ENCODE results near the gene SESN1.
A peak's percentile ranks its signal among the peaks of the same experiment; 100 is the strongest.

The SESN1 gene

DNA sequence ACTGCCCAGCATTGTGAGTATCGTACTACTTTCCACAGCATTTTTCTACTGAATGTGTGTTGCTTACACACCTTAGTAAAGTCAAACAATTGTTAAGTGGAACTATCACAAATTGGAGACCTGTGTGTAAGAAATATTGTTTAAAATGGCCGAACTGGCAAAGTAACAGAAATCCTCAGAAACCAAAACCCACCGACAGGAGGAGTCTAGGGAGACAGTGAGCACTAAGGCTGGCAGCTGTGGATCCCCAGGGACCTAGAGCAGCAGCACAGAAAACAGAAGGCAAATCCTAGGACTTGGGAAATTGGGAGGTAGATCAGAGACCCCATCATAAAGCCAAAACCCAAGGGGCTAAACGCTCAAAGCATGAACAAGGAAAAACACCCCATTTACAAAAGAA is 69.9 kb downstream of the SESN1 start:
- DNase-seq = no peak

DNA sequence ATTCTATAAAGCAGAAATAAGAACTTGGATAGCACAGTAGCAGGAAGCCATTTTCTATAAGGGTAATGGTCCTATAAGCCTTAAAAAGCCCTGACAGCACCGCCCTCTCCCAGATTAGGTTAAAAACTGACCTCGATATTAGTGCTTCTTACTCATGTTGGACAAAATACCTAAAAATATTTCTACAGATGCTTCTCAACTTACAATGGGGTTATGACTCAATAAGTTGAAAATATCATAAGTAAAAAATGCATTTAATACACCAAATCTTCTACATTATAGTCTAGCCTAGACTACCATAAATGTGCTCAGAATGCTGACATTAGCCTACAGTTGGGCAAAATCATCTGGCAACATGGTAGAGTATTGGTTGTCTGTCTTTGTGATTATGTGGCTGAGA is 70.3 kb downstream of the SESN1 start:
- no peak for DNase-seq

DNA sequence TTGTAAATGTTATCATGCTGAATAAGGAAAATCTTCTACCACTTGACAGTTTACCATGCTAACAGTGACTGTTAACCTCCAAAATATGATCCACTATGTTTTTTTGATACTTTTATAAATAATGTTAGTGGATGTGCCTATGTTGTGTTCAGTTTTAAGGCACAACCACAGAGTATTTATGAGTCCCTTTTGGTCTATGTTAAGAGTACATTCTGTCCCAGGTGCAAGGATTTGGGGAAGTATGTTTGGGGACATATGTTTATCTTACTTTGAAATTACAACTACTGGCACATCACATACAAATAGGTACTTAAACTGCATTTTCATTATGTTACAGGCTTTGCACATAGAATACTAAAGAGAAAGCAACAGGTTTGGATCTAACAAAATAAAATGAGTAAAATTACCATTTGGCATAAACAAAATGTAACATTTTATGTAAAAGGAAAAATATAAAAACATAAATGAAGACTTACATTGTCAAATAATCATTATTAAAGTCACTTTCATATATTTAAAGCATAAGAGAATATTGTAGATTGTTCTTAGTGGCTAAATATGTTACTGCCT is 71.2 kb downstream of the SESN1 start:
- no peak for DNase-seq

DNA sequence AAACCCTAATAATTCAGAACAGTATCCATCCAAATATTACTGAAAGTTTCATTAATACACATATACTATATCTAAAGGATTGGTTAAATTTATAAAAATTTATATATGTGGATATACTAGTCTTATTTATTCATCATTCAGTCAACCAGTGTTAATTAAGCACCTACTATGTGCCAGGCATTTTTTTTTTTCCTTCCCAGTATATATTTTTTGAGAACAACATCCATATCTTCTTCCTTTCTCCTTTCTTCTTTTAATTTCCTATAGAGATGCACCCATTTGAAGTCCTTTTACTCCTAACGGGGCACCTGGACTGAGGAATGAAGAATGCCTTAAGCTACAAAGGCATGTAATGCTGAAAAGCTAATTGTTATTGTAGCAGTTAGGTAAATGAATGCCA is 72.8 kb downstream of the SESN1 start:
- DNase-seq = no peak

DNA sequence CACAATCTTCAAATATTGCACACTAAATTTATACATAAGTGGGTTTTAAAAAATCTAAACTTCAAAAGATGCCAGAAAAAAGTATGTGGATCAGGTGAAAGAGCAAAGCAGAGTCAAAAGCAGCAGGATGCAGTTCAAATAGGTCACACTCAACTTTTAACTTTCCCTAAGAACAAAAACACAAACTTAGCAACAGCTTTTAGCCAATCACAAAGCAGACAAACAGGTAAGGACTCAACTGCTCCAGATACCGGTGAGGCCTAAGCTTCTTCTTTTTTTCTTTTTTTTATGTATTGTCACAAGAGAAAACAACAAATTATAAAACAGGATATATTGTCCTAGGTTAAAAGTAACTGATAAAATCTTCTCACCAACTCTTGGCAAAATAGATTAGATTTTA is 74.7 kb downstream of the SESN1 start:
- DNase-seq = no peak

DNA sequence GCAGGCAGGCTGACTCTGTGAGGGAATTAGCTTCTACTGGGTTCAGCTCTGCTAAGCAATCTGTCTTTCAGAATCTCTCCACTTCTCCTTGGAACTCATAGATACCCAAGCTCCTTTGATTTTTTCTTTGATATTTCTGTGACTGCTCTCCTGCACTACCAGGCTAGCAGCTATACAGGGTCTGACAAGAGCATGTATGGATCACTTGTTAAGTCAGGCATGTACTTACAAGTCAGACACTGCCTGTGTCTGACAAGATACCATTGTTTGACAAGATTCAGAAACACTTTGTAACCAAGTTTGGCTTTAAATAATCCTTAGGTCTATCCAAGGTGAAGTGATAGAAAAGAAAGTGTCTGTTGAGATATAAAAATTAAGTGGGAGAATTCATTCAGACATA is 79.5 kb downstream of the SESN1 start:
- DNase-seq = no peak

DNA sequence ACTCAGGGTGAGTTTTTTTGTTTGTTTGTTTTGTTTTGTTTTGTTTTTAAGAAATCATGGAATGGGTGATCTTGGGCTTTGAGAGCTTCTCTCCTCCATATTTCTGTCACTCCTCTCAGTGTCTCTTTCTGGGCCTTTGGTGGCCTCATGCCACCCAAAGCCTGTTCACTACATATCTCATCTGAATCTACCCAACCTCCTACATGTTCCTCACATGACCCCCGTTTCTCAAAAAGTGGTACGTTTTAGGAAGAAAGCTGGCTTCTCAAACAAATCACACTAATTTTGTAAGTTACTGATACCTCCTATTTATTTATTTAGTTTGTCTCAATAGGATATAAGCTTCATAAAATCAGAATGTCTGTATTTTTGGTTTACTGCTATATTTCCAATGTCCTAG is 80.0 kb downstream of the SESN1 start:
- no peak for DNase-seq

DNA sequence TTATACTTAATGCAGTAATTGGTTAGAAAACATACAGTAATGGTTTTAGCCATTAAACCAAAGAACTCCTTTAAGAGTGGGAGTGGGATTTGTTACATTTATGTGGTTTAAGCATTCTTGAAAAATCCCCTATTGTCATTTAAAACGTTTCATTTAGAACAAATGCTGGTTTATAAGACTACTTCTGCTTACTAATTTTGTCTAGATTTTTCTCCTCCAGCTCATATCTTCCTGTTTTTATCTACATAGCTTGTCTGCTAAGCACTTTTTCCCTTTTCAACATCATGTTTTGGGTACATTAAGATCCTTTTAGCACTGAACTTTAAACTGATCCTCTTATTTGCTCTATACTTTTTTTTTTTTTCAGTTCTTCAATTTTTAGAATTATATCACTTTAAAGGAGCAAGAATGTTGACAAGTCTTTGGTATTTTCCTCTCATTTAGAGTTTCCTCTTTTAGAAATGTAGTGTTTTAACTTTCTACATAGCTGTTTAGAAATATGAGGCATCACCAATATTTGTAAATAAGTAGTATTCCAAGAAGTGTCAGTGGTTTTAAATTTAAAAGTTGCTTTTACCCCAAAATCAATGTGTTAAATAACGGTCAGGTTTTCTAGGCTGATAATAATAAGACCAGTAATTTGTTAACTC is 80.9 kb downstream of the SESN1 start:
- DNase-seq = no peak

DNA sequence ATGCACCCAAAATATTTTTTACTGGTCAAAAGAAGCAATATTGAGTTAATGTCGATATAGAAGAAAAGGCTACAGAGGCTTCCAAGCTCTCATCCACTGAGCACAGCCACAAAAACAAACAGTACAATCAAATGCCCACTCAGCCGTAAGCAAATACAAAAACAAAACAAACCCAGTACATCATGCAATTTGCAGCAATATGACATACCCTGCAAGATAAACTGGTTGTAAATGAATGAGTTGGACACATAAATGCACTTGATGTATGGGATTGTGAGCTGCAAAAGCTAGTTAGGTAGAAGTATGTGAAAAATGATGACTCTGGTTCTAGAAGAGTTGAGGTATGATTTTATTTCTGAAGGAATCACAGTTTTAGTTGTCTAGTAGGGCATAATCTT is 83.9 kb downstream of the SESN1 start:
- DNase-seq = peak; percentile 31

DNA sequence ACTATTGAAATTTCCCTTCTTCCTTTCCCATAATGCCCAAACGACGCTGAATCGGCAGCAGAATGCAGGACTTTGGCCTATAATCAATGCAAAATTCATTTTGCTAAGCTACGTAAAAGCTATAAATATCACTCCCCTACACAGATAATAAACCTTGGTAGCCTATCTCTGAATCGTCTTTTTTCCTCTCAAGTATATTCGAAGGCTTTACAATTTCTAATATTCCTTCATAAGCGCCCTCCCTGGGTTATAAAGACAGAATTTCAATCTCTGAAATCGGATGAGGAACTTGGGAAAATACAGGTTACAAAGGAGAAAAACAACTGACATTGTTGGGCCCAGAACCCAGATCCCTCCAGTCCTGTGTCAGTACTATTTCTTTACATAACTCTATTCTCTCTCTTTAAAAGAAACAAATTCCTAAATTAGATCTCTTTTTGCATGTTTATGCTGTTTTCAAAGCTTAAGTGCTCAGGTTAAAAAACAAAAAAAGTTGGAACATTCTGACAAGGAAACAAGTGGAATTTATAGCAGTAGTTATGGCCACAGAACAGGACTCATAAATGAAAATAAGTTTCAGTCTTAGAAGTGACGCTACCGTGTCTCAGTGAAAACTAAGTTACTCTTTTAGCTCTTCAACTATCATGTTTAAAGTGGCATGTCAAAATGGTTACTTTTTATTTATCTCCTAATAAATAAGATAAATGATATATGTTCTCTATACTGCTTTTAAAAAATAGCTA is 84.5 kb downstream of the SESN1 start:
- no peak for DNase-seq

DNA sequence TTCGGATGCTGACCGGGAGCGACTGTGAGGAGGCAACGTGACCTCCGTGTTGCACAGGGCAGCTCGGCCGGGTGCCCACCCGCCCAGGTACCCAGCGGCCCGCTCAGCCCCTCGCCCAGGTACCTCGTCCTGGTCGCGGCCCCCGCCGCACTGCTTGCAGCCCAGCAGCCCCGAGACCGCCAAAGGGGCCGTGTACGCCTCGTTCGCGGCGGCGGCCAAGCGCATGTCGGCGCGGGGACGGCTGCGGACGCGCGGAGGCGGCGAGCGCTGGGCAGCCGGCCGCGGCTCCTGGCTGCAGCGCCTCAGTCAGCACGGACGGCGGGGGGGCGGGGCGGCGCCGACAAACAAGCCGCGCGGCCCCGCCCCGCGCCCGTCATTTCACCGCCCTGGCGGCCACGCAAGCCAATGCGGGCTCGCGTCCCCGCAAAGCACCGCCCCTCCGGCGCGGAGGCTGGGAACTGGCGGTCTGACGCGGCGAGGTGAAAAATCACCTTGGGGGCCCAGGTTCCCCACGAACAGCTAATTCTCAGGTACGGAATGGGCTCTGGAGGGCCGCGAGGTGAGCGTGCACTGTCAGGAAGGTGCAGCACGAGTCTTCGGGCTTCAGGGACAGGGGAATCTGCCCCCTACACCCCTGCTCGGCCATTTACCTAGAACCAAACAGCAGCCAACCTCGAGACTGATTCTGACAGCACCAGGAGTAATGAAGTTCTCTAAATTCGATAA is 85.2 kb downstream of the SESN1 start:
- DNase-seq = peak; percentile 85

DNA sequence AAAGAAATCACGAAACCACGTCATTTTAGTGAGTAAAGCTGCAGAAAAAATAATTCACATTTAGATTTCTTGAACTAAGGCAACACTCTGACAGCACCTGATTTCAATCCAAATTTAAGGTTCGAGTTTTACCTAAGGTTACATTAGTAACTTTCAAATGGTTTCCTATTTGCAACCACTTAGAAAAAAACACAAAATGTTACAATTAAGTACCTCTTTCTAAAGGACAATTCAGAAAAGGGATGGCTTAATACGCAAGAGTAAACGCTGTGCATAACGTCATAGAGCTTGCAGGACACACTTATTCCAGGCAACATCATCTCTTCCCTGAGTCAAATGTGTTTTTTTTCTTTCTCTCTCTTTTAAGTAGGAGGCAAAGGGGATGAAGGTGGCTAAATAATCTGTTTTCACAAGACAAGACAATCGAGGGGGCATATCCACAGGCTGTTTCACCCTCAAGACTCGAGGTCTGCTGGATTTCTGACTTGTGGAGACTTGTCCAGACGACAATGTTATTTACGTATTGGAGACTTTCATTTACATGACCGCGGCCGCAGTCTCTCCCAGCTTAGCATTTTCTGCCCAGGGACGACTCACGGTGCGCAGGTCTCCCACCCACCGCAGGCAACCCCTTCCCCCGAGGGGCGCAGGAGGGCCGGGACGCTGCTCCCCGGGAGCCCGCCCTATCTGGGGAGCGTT is 86.0 kb downstream of the SESN1 start:
- peak; percentile 90 for DNase-seq

DNA sequence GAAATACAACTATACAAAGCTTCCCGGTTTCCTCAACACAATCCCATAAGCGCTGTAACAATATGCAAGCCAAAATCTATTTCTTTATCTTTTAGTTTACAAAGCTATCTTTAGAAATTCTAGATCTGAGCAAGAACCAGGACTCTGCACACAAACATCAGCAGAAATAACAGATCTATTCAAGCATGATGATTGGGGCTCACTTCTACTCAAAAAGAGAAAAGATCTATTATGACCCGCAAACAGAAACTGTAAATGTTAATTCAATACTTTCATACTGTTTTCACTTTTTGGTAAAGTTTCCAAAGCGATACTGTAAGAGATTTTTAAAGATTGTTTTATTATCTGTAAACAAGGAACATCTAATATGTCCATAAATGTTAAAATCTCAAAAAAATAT is 86.6 kb downstream of the SESN1 start:
- DNase-seq = no peak

DNA sequence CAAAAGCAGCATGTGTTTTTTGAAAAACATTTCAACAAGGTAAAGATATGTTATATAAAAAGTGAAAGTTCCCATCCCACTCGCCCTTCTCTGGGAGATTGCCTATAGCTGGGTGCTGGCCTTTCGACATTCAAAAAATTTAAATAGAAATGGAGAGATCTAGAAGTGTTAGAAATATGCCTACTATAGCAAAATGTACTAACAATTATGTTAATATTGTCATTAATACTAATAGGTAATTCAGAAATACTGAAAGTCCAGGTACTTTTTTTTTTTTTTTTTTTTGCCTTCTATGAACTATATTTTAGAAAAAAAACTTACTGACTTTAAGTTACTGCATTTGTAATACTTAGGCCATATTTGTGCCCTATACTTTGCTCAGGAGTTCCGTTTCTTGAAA is 87.1 kb downstream of the SESN1 start:
- DNase-seq = no peak

DNA sequence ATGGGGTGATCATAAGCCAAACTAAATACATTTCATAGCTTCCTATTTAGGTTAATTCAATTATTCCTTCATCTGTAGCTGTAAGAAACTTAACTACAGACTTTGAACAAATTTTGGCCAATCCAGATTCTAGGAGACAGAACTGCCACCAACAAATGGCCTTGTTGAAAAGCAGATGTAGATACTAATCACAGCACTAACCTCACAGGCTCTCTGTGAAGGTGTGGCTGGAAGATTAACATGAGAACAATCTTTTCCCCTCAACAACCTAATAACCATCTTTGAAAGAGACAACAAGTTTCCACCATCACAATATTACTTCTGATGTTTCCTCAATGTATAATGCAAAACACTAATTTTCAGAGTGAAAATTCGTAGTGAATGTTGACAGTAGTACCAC is 87.8 kb downstream of the SESN1 start:
- DNase-seq = no peak

DNA sequence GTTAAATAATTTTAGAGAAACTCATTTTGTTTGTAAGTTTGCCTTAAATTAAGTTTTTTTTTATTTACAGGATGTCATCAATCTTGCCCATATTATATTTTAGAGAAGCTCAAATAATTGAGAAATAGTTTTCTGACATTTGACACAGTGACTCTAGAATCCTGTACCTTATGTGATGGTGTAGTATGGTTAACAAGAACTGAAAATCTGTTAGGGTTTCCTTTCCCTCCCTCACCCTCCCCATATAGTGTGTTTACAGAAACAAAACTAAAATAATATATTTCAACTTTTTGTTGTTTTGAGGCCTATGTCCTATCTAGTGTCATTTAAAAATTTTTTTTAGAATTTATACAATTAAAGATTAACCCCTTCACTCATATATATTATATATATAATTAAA is 91.8 kb downstream of the SESN1 start:
- no peak for DNase-seq

DNA sequence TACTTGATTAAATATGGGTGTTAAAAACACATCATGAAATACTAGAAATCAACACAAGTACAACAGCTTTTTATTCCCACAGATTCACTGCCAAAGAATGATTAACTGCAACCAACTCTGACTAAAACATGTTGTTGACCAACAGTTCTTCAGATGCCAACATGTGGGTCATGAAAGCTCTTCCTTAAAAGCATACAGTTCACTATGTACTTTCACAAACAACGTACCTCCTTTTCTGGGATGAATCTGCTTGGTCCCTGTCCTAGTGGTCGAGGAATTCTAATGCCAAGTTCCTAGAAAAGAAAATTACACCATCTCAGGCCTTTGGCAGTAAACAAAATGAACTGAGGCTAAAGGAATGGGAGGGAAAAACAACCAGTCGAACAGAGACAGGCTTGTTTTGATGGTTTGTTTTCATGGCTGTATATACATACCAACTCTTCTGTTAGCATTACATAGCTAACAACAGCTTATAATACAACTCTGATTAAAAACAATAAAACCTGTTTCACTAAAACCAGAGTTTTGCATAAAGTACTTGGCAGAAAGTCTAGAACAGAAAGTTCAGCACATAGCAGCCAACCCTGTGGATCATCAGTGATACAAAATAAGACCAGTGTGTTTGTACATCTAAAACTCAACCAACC is 92.5 kb downstream of the SESN1 start:
- no peak for DNase-seq

DNA sequence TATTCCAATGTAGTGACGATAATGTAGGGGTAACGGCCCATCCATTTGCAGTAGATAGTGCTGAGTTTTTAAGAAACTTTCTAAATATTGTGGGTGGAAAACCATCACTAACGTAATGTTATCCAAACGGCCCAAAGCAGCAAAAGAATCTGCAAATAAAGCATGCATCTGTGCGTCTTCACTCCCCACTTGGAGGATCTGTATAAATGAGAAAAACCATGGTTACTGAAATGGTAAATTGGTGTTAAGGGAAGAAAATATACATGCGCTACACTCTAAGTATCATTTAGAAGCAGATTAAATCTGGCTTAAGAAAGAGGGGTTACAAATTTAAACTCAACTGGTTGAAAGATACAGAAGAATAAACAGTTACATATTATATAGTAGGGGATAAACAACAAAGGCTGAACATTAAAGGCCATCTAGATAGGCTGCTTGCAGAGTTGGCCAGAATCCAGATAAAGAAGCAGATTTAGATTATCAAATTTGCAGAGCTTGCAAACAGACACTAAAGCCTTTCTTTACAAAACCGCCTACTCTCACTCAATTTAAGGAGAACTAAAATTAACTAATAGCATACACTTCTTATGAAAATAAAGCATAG is 93.3 kb downstream of the SESN1 start:
- DNase-seq = no peak

DNA sequence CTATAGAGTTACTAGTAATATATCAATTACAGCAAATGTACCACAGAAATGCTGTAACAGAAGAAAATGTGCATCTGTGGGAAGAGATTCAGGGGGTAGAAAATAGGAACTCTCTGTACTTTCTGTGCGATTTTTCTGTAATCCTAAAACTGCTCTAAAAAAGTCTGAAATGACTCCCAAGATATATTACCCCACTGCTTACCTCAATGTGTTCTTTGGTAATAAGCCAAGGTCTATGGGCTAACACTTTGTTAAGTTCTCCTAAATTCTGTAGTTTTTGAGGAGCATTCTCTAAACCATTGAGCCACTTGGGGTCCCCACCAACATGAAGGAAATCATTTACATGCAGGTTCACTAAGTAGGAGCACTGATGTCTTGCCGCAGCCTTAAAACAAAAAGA is 94.4 kb downstream of the SESN1 start:
- DNase-seq = no peak

DNA sequence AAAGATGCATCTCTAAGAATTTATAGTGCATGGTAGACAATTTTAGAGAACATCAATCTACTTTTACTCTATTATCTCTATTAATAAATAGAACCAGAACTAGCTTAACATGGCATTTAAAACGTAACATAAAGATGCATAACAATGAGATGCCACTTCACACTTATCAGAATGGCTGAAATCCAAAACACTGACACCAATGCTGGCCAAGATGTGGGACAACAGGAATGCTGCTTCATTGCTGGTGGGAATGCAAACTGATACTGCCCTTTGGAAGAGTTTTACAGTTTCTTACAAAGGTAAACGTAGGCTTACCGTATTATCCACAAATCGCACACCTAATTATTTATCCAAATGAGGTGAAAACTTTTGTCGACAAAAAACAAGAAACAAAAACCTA is 95.2 kb downstream of the SESN1 start:
- DNase-seq = no peak

DNA sequence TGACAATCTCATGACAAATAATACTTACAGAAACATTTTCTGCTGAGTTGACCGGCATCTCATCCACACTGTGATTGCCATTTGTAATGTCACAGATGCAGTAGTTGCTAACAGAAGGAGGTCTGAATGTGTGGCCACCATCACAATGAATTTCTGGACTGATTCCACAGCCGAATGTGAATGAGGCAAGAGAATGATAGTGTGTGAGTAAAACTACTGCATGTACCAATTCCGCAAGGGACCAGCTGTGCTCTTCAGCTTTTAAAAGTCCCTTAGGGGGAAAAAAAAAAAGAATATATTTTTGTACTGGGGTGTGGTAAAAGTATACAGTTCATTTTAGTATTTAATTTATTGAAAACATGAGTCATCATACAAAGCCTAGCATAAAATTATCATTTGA is 96.2 kb downstream of the SESN1 start:
- no peak for DNase-seq

DNA sequence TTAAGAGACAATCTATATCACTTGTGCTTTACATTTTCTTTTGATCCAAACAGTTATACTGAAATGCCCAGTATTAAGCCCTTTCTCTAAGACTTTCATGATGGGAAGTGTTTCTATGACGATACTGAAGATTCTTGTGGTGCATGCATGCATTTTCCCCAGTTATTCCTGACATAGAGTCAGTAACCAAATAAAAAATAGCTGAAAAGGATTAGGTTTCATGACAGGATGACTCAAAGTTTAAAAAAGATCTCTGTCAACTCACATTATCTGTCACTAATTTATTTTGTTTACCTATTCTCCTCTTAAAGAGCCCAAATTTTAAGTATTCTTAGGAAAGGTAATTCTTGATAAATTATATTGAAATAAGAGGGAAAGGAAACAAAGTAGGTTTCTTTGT is 98.4 kb downstream of the SESN1 start:
- no peak for DNase-seq
